ENCODE results near the gene ZNF69.

The ZNF69 gene

GRCh38 chr19:11868188-11868587, 19.4 kb upstream of the ZNF69 start:
- TF ChIP-seq TCF12 (IDR thresholded peaks at IDR 0.05; ENCODE audit: low read depth) = no peak
- no peak for TF ChIP-seq RAD21 (IDR thresholded peaks at IDR 0.05; ENCODE audit: low read depth)
- no peak for TF ChIP-seq ZBTB7A (IDR thresholded peaks at IDR 0.05; ENCODE audit: low read depth)
- no peak for TF ChIP-seq EP300 (IDR thresholded peaks at IDR 0.05; ENCODE audit: borderline replicate concordance)
- TF ChIP-seq CEBPB (IDR thresholded peaks at IDR 0.05) = no peak

GRCh38 chr19:11872624-11873023, 15.0 kb upstream of the ZNF69 start:
- TF ChIP-seq USF1 (IDR thresholded peaks at IDR 0.05) (no peak), NFIC (IDR thresholded peaks at IDR 0.05) (no peak), TEAD4 (IDR thresholded peaks at IDR 0.05) (no peak), TCF12 (IDR thresholded peaks at IDR 0.05; ENCODE audit: low read depth) (no peak)

- TF ChIP-seq EGR1 (IDR thresholded peaks at IDR 0.05) = no peak
- no peak for TF ChIP-seq TEAD4 (IDR thresholded peaks at IDR 0.05)
- no peak for TF ChIP-seq RAD21 (IDR thresholded peaks at IDR 0.05; ENCODE audit: low read depth)
- TF ChIP-seq YY1 (IDR thresholded peaks at IDR 0.05; ENCODE audit: low read depth) = no peak
- no peak for TF ChIP-seq MAX (IDR thresholded peaks at IDR 0.05)
- no peak for TF ChIP-seq CEBPB (IDR thresholded peaks at IDR 0.05)
- no peak for TF ChIP-seq TCF12 (IDR thresholded peaks at IDR 0.05; ENCODE audit: low read depth)
- TF ChIP-seq USF1 (IDR thresholded peaks at IDR 0.05) = no peak
- TF ChIP-seq REST (IDR thresholded peaks at IDR 0.05; ENCODE audit: low read depth) = no peak
- no peak for TF ChIP-seq FOXM1 (IDR thresholded peaks at IDR 0.05; ENCODE audit: borderline replicate concordance, low read depth)
- no peak for TF ChIP-seq CREB1 (IDR thresholded peaks at IDR 0.05; ENCODE audit: low read depth)
- TF ChIP-seq EP300 (IDR thresholded peaks at IDR 0.05; ENCODE audit: borderline replicate concordance) = no peak
Observed at GRCh38 chr19:11873762-11874161, 13.8 kb upstream of the ZNF69 start.

- TF ChIP-seq RAD21 (IDR thresholded peaks at IDR 0.05; ENCODE audit: low read depth) = 0 out of 2 replicates have a peak, but pooled peaks have one; percentile 6
Observed at GRCh38 chr19:11879687-11880266, 7.8 kb upstream of the ZNF69 start.

GRCh38 chr19:11880598-11880997, 7.0 kb upstream of the ZNF69 start:
- TF ChIP-seq RAD21 (IDR thresholded peaks at IDR 0.05; ENCODE audit: low read depth) = no peak
- TF ChIP-seq USF1 (IDR thresholded peaks at IDR 0.05) = no peak
- no peak for TF ChIP-seq REST (IDR thresholded peaks at IDR 0.05; ENCODE audit: low read depth)
- no peak for TF ChIP-seq EP300 (IDR thresholded peaks at IDR 0.05; ENCODE audit: borderline replicate concordance)
- TF ChIP-seq ZBTB7A (IDR thresholded peaks at IDR 0.05; ENCODE audit: low read depth) = no peak
- TF ChIP-seq TEAD4 (IDR thresholded peaks at IDR 0.05) = no peak
- no peak for TF ChIP-seq CEBPB (IDR thresholded peaks at IDR 0.05)

GRCh38 chr19:11881151-11881800, 6.3 kb upstream of the ZNF69 start:
- TF ChIP-seq FOXM1 (IDR thresholded peaks at IDR 0.05; ENCODE audit: borderline replicate concordance, low read depth) = no peak
- TF ChIP-seq RAD21 (IDR thresholded peaks at IDR 0.05; ENCODE audit: low read depth) = peak; percentile 83
- no peak for TF ChIP-seq CREB1 (IDR thresholded peaks at IDR 0.05; ENCODE audit: low read depth)
- no peak for TF ChIP-seq TAF1 (IDR thresholded peaks at IDR 0.05; ENCODE audit: low read depth)
- TF ChIP-seq EGR1 (IDR thresholded peaks at IDR 0.05) = no peak
- no peak for TF ChIP-seq TCF12 (IDR thresholded peaks at IDR 0.05; ENCODE audit: low read depth)
- no peak for TF ChIP-seq REST (IDR thresholded peaks at IDR 0.05; ENCODE audit: low read depth)

All from Ishikawa (cell line).